ENCODE measurements around the gene COQ5. TPM values are rescaled to one million over a fixed set of nuclear protein-coding genes. Genes with fewer than 3 reads are reported as not detected.
"Not testable (repeated sequence)": the region's sequence is repeated elsewhere in the genome, so short reads cannot be mapped to it uniquely, and the experiment has no call there.

COQ5 gene
- total RNA-seq, 4 donors from 2014 or later, result 17.9 to 33.3 (median 32.8) TPM

GRCh38 chr12:120529641-120530417, 871 bp upstream of the COQ5 start:
- H3K27ac ChIP-seq, result peak overlapping the region; percentile 80 to 98 (median 91)
- peak; percentile 61 to 63 for DNase-seq
- H3K9me3 ChIP-seq, result no peaks in the 10 kb centered on the region
- TF ChIP-seq, protein P1, sequence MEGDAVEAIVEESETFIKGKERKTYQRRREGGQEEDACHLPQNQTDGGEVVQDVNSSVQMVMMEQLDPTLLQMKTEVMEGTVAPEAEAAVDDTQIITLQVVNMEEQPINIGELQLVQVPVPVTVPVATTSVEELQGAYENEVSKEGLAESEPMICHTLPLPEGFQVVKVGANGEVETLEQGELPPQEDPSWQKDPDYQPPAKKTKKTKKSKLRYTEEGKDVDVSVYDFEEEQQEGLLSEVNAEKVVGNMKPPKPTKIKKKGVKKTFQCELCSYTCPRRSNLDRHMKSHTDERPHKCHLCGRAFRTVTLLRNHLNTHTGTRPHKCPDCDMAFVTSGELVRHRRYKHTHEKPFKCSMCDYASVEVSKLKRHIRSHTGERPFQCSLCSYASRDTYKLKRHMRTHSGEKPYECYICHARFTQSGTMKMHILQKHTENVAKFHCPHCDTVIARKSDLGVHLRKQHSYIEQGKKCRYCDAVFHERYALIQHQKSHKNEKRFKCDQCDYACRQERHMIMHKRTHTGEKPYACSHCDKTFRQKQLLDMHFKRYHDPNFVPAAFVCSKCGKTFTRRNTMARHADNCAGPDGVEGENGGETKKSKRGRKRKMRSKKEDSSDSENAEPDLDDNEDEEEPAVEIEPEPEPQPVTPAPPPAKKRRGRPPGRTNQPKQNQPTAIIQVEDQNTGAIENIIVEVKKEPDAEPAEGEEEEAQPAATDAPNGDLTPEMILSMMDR (IDR thresholded peaks at IDR 0.05), result peak in 1 of 6 experiments; percentile 5
- TF ChIP-seq POLR2A (IDR thresholded peaks at IDR 0.05), result peak in 1 of 2 donors; percentile 22
- H3K36me3 ChIP-seq, result no peaks in the 10 kb centered on the region
- peak overlapping the region; percentile 47 to 96 (median 63) for H3K4me3 ChIP-seq (replicated peaks in 1 of 3)
- 29 to 30% methylated on average over 19 of the region's 19 CpGs for WGBS, 2 donors
- intact Hi-C loops (cut with DNase I), result loop anchor here (5.0 kb wide), 1 partner anchor 33 kb away; the partner anchor contains the start of gene DYNLL1
- H3K27me3 ChIP-seq, result no peaks in the 10 kb centered on the region
- H3K4me1 ChIP-seq, result peaks cover 4 to 11% of the 10 kb centered on the region in 2 donors

GRCh38 chr12:120522568-120522967, 6.4 kb downstream of the COQ5 start:
- H3K36me3 ChIP-seq, result peaks cover 0 to 5% of the 10 kb centered on the region in 2 donors
- 92 to 93% methylated on average over 9 of the region's 9 CpGs for WGBS, 2 donors
- no peaks in the 10 kb centered on the region for H3K4me1 ChIP-seq

GRCh38 chr12:120519324-120519723, 9.6 kb downstream of the COQ5 start:
- H3K9me3 ChIP-seq; H3K4me3 ChIP-seq (replicated peaks in 1 of 3); H3K27me3 ChIP-seq; DNase-seq; H3K27ac ChIP-seq; intact Hi-C loops (cut with DNase I); H3K4me1 ChIP-seq: not testable (repeated sequence)
- peaks cover 19 to 20% of the 10 kb centered on the region in 2 donors for H3K36me3 ChIP-seq
- WGBS, 2 donors, result 96 to 97% methylated on average over 8 of the region's 8 CpGs

More at GRCh38 chr12:120522568-120522967, 6.4 kb downstream of the COQ5 start:
- H3K4me3 ChIP-seq (replicated peaks in 1 of 3), result no peak overlapping the region
- no peak overlapping the region for H3K27ac ChIP-seq
- H3K27me3 ChIP-seq, result no peaks in the 10 kb centered on the region
- H3K9me3 ChIP-seq, result no peaks in the 10 kb centered on the region
- intact Hi-C loops (cut with DNase I), result no loop called here
- DNase-seq, result no peak
- no peak for TF ChIP-seq POLR2A (IDR thresholded peaks at IDR 0.05)
- TF ChIP-seq, protein P1 (IDR thresholded peaks at IDR 0.05), result no peak

DNA sequence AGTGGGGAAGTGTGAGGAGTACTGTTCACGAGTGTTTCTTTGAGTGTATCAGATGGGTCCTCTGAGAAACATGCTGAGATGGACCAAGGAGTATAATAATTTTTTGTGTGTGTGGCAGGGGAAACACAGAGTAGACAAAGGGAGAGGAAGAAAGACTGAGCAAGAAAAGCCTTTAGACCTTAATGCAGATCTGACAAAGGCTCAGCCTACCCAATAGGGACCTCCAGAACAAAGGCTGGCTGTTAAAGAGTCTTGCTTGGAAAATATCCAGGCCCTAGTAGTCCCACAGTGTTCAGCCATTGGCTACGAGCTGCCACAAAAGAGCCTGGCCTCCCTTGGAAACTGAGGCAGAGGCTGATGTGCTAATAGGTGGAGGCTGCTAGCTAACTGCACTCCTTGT, 13.5 kb downstream of the COQ5 start:
- intact Hi-C loops (cut with DNase I), result no loop called here
- peaks cover 17 to 22% of the 10 kb centered on the region in 2 donors for H3K36me3 ChIP-seq
- 92 to 95% methylated on average over 2 of the region's 2 CpGs for WGBS, 2 donors

DNA sequence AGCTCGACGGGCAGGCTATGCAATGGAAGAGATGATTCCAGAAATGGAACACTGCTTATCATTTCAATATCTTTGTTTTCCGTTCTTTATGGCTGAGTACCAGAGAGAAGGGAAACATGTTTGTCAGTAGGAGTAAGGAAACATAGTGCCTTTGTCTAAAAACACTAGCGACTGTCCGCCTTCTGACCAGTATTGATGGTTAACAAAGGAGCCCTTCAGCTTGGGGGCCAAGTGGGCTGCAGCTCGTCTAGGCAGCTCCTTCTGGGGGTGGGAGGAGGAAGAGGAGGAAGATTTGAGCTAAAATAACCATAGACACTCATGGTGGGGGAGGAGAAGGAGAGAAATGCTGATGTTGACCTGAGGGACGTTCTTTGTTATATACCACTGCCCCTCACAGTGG, 15.0 kb downstream of the COQ5 start:
- Histone ChIP-seq H3K4me1 (no peaks in the 10 kb centered on the region), H3K36me3 (peaks cover 29 to 37% of the 10 kb centered on the region in 2 donors), H3K9me3 (no peaks in the 10 kb centered on the region), H3K27ac (no peak overlapping the region), H3K27me3 (no peaks in the 10 kb centered on the region), H3K4me3 (replicated peaks in 1 of 3) (no peak overlapping the region)
- intact Hi-C loops (cut with DNase I), result no loop called here
- DNase-seq, result no peak
- TF ChIP-seq, protein P1 (IDR thresholded peaks at IDR 0.05), result no peak
- no peak for TF ChIP-seq POLR2A (IDR thresholded peaks at IDR 0.05)
- WGBS, 2 donors, result 83 to 84% methylated on average over 7 of the region's 7 CpGs

More for the DNA sequence above, 13.5 kb downstream of the COQ5 start:
- Histone ChIP-seq H3K9me3 (no peaks in the 10 kb centered on the region), H3K27ac (no peak overlapping the region), H3K4me3 (replicated peaks in 1 of 3) (no peak overlapping the region), H3K4me1 (no peaks in the 10 kb centered on the region), H3K27me3 (no peaks in the 10 kb centered on the region)
- no peak for TF ChIP-seq POLR2A (IDR thresholded peaks at IDR 0.05)
- TF ChIP-seq, protein P1 (IDR thresholded peaks at IDR 0.05), result no peak
- DNase-seq, result no peak
